HepG2 (cell line): Measurements from ENCODE around the gene DIPK1A. TPM values are rescaled to one million over a fixed set of nuclear protein-coding genes. Genes with fewer than 3 reads are reported as not detected.

ENCODE experiments used
- AGO1 ChIP-seq: fragments of 200-400 bp; formaldehyde crosslinking; IDR thresholded peaks from 2 replicates; pipeline ENCODE4 v1.6.1; 2017; ENCODE audit warnings: mild to moderate bottlenecking, low read depth, low read length, moderate library complexity; ENCODE audit not compliant: poor library complexity, severe bottlenecking
- FLYWCH1 ChIP-seq: sonication (generic); formaldehyde crosslinking; IDR thresholded peaks from 2 replicates; pipeline ENCODE4 v1.8.1; 2023; ENCODE audit warnings: mild to moderate bottlenecking, missing genetic modification reagents
- FOSL2 ChIP-seq: sonication (generic); formaldehyde crosslinking; IDR thresholded peaks from 2 replicates; pipeline ENCODE4 v1.4.0; 2020; ENCODE audit warnings: missing genetic modification reagents
- MEIS2 ChIP-seq: sonication (generic); formaldehyde crosslinking; IDR thresholded peaks from 2 replicates; pipeline ENCODE4 v1.9.0; 2021; ENCODE audit warnings: mild to moderate bottlenecking, missing genetic modification reagents
- ZNF331 ChIP-seq: sonication (generic); formaldehyde crosslinking; IDR thresholded peaks from 2 replicates; pipeline ENCODE4 v1.4.0; 2020; ENCODE audit warnings: missing genetic modification reagents
- ZNF383 ChIP-seq: sonication (generic); formaldehyde crosslinking; IDR thresholded peaks from 2 replicates; pipeline ENCODE4 v1.4.0; 2020; ENCODE audit warnings: missing genetic modification reagents, mild to moderate bottlenecking, borderline replicate concordance
- ZNF607 ChIP-seq: sonication (generic); formaldehyde crosslinking; IDR thresholded peaks from 2 replicates; pipeline ENCODE4 v1.5.1; 2020; ENCODE audit warnings: missing genetic modification reagents, mild to moderate bottlenecking, borderline replicate concordance
- polyA plus RNA-seq, 8 experiments: library from polyadenylated mRNA; depleted of rRNA in 3 of 8; stranded (reverse) in 7 of 8; unstranded in 1 of 8; fragments of >200 nt; fragmentation: Illumina TruSeq in 4 of 8; extraction: Trizol in 4 of 8; gene quantifications; 2 replicates each; pipeline versions ENCODE4 v1.2.1 to v1.2.3, GENCODE V29; 2011 to 2016; ENCODE audit warnings: low read depth in 4 of 8, missing spikeins in 1 of 8, mixed read lengths in 1 of 8; ENCODE audit not compliant: insufficient read depth in 1 of 8
- total RNA-seq, 5 experiments: library from RNA; depleted of rRNA; stranded (reverse); fragments of >200 nt; fragmentation: Illumina TruSeq; extraction: Trizol; gene quantifications; 2 replicates each; pipeline ENCODE4 v1.2.3, GENCODE V29; 2016; ENCODE audit warnings: low read depth in 1 of 5
- TF ChIP-seq, protein P1 (sequence below): sonication (generic); formaldehyde crosslinking; IDR thresholded peaks from 2 replicates; pipeline ENCODE4 v1.8.0; 2022; ENCODE audit warnings: mild to moderate bottlenecking, missing genetic modification reagents
- TF ChIP-seq, protein P2 (sequence below): sonication (generic); formaldehyde crosslinking; IDR thresholded peaks from 2 replicates; pipeline ENCODE4 v1.4.0; 2020; ENCODE audit warnings: missing genetic modification reagents, low read depth, mild to moderate bottlenecking, borderline replicate concordance
- TF ChIP-seq, protein P3 (sequence below): sonication (generic); formaldehyde crosslinking; IDR thresholded peaks from 2 replicates; pipeline ENCODE4 v1.4.0; 2020; ENCODE audit warnings: mild to moderate bottlenecking, missing genetic modification reagents, borderline replicate concordance
- TF ChIP-seq, protein P4 (sequence below): sonication (generic); formaldehyde crosslinking; IDR thresholded peaks from 2 replicates; pipeline ENCODE4 v1.5.1; 2020; ENCODE audit warnings: missing genetic modification reagents, mild to moderate bottlenecking, borderline replicate concordance
- TF ChIP-seq, protein P5 (sequence below): sonication (generic); formaldehyde crosslinking; IDR thresholded peaks from 2 replicates; pipeline ENCODE4 v1.5.0; 2020; ENCODE audit warnings: mild to moderate bottlenecking, missing genetic modification reagents
- TF ChIP-seq, protein P6 (sequence below): sonication (generic); formaldehyde crosslinking; IDR thresholded peaks from 2 replicates; pipeline ENCODE4 v1.5.0; 2020; ENCODE audit warnings: mild to moderate bottlenecking, missing genetic modification reagents

The DIPK1A gene
- total and polyA plus RNA-seq, 2 of the 13 experiments (the other 11 are each of a cell fraction or from before 2014, with no cell fraction given) = 8.4 TPM

DNA sequence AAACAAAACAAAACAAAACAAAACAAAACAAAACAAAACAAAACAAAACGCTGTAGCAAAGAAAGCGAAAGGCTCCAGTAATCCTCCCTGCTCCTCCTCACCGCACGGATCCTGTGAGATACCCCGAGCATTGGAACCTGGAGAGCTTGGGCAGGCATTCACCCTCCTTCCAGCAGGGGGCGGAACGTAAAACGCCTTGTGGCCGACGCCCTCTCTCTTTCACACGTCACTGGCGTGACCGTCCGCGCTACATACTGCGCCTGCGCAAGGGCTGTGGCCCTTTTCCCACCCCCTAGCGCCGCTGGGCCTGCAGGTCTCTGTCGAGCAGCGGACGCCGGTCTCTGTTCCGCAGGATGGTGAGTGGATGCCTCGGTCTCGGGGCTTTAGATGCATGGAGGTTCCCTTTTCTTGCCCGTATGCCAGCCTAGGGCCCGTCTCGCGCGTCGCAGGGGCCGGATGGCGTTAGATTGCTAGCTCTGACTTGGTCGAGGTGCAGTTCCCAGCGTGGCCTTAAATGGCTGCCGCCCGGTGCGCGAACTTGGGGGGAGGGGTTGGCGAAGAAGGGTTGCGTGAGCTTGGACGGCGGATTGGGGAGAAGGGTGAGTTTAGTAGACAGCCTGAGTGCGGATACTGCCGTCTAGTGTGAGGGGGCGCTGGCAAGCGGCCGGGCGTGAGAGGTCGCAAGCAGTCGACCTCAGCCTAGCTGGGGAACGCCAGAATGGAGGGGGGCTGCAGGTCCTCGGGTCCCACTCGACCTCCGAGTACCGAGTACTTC, 129.3 kb downstream of the DIPK1A start, which contains the start of gene RPL5 (continued):
- TF ChIP-seq, protein P1, sequence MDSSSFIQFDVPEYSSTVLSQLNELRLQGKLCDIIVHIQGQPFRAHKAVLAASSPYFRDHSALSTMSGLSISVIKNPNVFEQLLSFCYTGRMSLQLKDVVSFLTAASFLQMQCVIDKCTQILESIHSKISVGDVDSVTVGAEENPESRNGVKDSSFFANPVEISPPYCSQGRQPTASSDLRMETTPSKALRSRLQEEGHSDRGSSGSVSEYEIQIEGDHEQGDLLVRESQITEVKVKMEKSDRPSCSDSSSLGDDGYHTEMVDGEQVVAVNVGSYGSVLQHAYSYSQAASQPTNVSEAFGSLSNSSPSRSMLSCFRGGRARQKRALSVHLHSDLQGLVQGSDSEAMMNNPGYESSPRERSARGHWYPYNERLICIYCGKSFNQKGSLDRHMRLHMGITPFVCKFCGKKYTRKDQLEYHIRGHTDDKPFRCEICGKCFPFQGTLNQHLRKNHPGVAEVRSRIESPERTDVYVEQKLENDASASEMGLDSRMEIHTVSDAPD = peak; percentile 59; the same call in 1 of the 2 replicates
- TF ChIP-seq ZNF607 (CRISPR knock-in tag) = peak; percentile 97
- TF ChIP-seq, protein P2, sequence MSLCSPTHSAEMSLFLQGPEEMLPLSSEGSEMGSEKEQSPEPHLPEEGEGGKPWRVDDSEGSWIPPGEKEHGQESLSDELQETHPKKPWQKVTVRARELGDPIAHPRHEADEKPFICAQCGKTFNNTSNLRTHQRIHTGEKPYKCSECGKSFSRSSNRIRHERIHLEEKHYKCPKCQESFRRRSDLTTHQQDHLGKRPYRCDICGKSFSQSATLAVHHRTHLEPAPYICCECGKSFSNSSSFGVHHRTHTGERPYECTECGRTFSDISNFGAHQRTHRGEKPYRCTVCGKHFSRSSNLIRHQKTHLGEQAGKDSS (CRISPR knock-in tag) = peak; percentile 44; the same call in 1 of the 2 replicates
- TF ChIP-seq, protein P3, sequence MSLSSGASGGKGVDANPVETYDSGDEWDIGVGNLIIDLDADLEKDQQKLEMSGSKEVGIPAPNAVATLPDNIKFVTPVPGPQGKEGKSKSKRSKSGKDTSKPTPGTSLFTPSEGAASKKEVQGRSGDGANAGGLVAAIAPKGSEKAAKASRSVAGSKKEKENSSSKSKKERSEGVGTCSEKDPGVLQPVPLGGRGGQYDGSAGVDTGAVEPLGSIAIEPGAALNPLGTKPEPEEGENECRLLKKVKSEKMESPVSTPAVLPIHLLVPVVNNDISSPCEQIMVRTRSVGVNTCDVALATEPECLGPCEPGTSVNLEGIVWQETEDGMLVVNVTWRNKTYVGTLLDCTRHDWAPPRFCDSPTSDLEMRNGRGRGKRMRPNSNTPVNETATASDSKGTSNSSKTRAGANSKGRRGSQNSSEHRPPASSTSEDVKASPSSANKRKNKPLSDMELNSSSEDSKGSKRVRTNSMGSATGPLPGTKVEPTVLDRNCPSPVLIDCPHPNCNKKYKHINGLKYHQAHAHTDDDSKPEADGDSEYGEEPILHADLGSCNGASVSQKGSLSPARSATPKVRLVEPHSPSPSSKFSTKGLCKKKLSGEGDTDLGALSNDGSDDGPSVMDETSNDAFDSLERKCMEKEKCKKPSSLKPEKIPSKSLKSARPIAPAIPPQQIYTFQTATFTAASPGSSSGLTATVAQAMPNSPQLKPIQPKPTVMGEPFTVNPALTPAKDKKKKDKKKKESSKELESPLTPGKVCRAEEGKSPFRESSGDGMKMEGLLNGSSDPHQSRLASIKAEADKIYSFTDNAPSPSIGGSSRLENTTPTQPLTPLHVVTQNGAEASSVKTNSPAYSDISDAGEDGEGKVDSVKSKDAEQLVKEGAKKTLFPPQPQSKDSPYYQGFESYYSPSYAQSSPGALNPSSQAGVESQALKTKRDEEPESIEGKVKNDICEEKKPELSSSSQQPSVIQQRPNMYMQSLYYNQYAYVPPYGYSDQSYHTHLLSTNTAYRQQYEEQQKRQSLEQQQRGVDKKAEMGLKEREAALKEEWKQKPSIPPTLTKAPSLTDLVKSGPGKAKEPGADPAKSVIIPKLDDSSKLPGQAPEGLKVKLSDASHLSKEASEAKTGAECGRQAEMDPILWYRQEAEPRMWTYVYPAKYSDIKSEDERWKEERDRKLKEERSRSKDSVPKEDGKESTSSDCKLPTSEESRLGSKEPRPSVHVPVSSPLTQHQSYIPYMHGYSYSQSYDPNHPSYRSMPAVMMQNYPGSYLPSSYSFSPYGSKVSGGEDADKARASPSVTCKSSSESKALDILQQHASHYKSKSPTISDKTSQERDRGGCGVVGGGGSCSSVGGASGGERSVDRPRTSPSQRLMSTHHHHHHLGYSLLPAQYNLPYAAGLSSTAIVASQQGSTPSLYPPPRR (CRISPR knock-in tag) = peak; percentile 74; the same call in 1 of the 2 replicates
- TF ChIP-seq, protein P4, sequence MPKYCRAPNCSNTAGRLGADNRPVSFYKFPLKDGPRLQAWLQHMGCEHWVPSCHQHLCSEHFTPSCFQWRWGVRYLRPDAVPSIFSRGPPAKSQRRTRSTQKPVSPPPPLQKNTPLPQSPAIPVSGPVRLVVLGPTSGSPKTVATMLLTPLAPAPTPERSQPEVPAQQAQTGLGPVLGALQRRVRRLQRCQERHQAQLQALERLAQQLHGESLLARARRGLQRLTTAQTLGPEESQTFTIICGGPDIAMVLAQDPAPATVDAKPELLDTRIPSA (CRISPR knock-in tag) = peak; percentile 56; the same call in 1 of the 2 replicates
- no peak for TF ChIP-seq ZNF383 (CRISPR knock-in tag)
- TF ChIP-seq ZNF331 = peak; percentile 78
- TF ChIP-seq AGO1 = peak; percentile 72
- TF ChIP-seq MEIS2 (CRISPR knock-in tag) = peak; percentile 88; the same call in 1 of the 2 replicates
- TF ChIP-seq, protein P5, sequence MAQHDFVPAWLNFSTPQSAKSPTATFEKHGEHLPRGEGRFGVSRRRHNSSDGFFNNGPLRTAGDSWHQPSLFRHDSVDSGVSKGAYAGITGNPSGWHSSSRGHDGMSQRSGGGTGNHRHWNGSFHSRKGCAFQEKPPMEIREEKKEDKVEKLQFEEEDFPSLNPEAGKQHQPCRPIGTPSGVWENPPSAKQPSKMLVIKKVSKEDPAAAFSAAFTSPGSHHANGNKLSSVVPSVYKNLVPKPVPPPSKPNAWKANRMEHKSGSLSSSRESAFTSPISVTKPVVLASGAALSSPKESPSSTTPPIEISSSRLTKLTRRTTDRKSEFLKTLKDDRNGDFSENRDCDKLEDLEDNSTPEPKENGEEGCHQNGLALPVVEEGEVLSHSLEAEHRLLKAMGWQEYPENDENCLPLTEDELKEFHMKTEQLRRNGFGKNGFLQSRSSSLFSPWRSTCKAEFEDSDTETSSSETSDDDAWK (CRISPR knock-in tag) = no peak
- TF ChIP-seq FLYWCH1 (CRISPR knock-in tag) = no peak
- TF ChIP-seq, protein P6, sequence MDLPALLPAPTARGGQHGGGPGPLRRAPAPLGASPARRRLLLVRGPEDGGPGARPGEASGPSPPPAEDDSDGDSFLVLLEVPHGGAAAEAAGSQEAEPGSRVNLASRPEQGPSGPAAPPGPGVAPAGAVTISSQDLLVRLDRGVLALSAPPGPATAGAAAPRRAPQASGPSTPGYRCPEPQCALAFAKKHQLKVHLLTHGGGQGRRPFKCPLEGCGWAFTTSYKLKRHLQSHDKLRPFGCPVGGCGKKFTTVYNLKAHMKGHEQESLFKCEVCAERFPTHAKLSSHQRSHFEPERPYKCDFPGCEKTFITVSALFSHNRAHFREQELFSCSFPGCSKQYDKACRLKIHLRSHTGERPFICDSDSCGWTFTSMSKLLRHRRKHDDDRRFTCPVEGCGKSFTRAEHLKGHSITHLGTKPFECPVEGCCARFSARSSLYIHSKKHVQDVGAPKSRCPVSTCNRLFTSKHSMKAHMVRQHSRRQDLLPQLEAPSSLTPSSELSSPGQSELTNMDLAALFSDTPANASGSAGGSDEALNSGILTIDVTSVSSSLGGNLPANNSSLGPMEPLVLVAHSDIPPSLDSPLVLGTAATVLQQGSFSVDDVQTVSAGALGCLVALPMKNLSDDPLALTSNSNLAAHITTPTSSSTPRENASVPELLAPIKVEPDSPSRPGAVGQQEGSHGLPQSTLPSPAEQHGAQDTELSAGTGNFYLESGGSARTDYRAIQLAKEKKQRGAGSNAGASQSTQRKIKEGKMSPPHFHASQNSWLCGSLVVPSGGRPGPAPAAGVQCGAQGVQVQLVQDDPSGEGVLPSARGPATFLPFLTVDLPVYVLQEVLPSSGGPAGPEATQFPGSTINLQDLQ (CRISPR knock-in tag) = peak; percentile 94
- peak; percentile 71 for TF ChIP-seq FOSL2 (CRISPR knock-in tag)
